COR-L47 (cell line): Measurements from ENCODE around the gene SRRM4.
"Not testable (repeated sequence)": the region's sequence is repeated elsewhere in the genome, so short reads cannot be mapped to it uniquely, and the experiment has no call there.

Experiments used
- DNase-seq: peaks from one replicate; lab custom pipeline; 2025; lab: John Stamatoyannopoulos, UW

SRRM4 gene

GRCh38 chr12:119069147-119069642 is 87.9 kb downstream of the SRRM4 start:
- DNase-seq: peak; percentile 39

DNA sequence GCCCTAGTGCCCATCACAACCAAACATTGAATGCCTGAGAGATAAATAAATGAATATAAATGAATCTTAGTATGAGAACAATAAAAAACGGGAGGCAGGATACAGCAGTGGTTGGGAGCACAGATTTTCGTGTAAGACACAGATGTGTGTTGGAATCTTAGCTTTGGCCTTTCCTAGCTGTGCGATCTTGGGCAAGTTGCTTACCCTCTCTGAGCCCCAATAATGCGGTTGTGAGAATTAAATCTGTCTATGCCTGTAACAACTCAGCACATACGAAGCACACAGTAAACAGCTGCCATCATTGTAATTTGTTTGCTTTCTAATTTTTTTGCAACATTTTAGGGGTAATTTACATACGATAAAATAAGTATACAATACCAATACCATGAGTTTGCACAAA is 89.8 kb downstream of the SRRM4 start:
- no peak for DNase-seq

GRCh38 chr12:119071638-119072231 is 90.4 kb downstream of the SRRM4 start:
- DNase-seq: no peak

DNA sequence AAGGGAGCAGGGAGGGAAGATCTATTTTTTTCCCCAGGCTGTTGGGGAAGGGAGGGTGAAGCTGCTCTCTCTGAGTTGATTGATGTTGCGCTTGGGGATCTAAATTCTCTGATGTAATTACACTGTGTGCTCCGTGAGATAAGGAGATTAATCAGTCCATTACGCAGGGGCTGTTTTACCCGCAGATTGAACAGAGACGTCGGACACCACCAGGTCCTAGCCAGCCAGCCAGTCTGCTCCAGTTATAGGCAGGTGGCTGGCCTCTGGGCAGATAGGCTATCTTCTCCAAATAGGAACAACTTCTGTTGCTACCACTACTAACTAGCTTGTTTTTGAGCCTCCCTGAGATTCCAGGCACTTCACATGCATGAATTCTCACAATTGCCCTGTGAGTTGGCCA is 91.1 kb downstream of the SRRM4 start:
- no peak for DNase-seq

GRCh38 chr12:119075222-119075787 is 94.0 kb downstream of the SRRM4 start:
- no peak for DNase-seq

DNA sequence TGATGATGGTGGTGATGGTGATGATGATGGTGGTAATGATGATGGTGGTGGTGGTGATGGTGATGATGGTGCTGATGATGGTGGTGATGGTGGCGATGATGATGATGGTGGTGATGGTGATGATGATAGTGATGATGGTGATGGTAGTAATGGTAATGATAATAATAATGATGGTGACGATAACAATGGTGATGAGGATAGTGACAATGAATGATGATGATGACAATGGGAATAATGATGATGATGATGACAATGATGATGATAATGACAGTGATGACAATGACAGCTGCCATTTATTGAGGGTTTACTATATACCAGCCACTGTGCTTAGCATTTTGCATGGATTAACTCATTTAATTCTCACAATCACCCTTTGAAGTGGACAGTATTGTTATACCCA is 94.6 kb downstream of the SRRM4 start:
- no peak for DNase-seq

- no peak for DNase-seq
These were observed 98.2 kb downstream of the SRRM4 start for GRCh38 chr12:119079530-119079929.

- no peak for DNase-seq
These were observed 100.7 kb downstream of the SRRM4 start for GRCh38 chr12:119082016-119082415.

- DNase-seq: no peak
These were observed 101.2 kb downstream of the SRRM4 start for GRCh38 chr12:119082496-119082895.

DNA sequence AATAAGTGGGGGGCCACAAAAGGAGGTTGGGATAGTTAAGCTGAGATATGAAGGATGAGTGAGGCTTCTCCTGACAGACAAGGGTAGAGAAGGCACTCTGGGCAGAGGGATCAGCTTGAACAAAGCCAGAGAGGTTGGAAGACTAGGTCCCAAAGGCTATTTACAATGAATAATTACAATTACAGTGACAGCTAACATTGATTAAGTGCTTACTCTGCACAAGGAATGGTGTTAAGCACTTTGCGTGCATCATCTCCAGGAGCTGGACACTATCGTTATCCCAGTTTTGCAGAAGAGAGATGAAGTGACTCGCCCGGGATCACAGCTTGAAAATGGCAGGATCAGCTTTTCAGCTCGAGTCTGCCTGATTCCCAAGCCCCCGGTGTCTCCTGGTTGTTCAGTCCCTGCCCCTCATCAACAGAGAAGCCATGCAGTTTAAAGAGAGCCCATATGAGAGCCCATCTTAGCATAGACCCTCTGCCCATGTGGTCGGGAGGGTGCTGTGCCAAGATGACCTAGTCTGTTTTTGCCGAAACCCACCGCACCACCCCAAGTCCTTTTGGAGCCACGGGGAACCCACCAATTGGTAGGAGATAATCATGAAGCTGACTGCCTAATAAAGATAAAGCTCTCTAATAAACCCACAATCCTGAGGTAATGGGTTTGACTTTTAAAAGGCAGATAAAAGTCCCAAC is 107.5 kb downstream of the SRRM4 start:
- DNase-seq: no peak

GRCh38 chr12:119089380-119090013 is 108.2 kb downstream of the SRRM4 start:
- no peak for DNase-seq

GRCh38 chr12:119090276-119090675 is 108.9 kb downstream of the SRRM4 start:
- DNase-seq: no peak

DNA sequence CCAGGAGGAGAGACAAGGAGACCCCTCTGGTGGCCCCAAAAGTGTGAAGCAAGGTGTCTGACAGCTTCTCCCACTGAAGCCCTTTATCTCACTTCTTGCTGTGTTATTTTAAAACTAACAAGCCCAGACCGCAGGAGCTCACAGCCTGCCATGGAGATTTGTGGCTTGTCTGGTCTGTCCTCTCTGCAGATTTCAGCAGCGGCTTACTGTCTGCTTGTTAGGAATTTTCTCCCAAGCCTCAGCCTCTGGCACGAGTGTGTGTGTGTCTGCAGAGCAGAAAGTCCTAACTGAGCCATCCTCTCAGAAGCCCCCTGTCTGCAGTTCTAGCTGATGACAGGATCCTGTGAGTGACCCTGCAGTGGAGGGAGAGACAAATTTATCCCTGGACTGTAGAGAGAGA is 109.5 kb downstream of the SRRM4 start:
- no peak for DNase-seq

GRCh38 chr12:119096429-119097202 is 115.3 kb downstream of the SRRM4 start:
- no peak for DNase-seq

DNA sequence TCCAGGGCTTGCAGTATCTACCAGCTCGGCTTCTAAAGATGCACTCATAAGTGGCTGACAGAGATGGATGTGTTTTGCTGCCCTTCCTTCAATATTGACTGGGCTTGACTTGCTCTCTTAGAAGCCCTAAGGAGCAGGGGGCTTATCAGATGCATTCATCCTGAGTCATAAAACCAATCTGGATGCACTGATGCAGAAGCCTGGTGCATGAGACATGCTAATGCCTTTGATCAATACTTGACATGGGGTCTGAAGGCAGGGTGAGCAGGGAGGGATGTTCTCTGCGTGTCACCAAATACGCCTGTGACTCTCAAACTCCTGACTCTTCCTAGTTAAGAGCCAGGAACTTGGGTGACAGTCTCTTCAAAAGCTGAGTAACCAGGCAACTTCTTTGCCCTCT is 119.6 kb downstream of the SRRM4 start:
- DNase-seq: no peak

DNA sequence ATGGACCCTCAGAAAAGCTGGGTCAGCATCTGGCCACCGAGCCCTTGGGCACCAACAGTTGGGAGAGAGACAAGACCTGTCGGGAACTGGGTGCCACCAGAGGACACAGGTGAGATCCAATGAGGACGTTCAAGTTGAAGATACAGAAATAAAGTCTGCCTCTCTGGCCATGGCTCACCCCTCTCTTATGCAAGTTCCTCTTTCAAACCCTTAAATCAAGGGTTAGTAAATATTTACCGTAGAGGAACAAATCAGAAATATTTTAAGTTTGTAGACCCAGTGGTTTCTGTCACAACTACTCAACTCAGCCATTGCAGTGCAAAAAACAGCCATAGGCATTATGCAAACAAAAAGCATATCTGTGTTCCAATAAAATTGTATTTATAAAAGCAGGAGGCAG is 120.9 kb downstream of the SRRM4 start:
- no peak for DNase-seq

DNA sequence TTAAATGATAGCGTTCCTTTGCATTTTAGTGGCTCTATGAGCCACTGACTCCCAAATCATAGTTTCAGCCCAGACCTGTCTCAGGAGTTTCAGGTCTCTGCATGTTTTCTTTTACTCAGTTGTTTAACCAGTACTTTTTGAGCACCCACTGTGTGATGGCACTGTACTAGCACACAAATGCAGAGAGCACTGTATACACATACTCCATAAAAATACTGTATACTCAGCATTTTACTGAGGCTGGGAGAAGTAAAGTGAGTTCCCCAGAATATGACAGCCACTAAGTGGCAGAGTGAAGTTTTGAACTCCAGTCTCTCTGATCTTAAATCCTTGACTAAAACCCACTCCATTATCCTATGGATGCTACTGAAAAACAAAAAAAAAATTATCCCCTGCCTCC is 121.4 kb downstream of the SRRM4 start:
- no peak for DNase-seq

DNA sequence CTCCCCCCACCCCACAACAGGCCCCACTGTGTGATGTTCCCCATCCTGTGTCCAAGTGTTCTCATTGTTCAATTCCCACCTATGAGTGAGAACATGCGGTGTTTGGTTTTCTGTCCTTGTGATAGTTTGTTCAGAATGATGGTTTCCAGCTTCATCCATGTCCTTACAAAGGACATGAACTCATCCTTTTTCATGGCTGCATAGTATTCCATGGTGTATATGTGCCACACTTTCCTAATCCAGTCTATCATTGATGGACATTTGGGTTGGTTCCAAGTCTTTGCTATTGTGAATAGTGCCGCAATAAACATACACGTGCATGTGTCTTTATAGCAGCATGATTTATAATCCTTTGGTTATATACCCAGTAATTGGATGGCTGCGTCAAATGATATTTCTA is 123.6 kb downstream of the SRRM4 start:
- not testable (repeated sequence) for DNase-seq

GRCh38 chr12:119113496-119113986 is 132.2 kb downstream of the SRRM4 start:
- no peak for DNase-seq

- no peak for DNase-seq
These were observed 133.0 kb downstream of the SRRM4 start for GRCh38 chr12:119114294-119114693.

DNA sequence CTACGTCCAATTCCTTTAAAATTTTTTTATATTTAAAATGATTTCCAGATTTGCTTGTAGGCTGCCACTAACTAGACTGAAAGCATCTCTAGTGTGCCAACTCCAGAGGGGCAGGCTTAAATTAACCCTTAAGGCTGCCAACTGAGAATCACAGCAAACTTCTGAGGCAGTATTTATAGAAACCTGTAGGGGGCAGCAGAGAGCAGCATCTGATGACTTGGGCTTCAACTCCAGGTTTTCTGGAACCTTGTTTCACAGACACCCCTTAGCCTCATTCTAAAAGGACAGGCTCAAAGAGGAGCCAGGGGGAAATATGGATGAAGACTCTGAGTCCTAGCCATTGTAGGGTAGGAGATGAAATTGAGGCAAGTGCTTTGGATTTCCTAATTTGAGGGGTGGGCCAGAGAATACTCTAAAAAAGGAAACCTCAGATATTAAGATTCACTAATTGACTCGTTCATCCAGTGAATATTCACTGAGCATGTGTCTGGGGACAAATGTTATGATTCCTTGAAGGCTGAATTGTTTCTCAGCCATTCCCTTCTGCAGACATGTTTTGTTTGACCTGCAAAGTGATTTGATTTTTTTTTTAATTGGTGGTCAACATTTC is 134.1 kb downstream of the SRRM4 start:
- DNase-seq: peak; percentile 17

GRCh38 chr12:119117936-119118335 is 136.6 kb downstream of the SRRM4 start:
- DNase-seq: no peak
